IPS-18c (cell line): ENCODE measurements around the gene SLC35E4.
A peak's percentile ranks its signal among the peaks of the same experiment; 100 is the strongest.
"Not testable (repeated sequence)": the region's sequence is repeated elsewhere in the genome, so short reads cannot be mapped to it uniquely, and the experiment has no call there.

Source experiments
- H3K4me3 ChIP-seq: 2 replicates; pipeline ENCODE4 v1.7.0; 2013; ENCODE audit warnings: low read depth, mild to moderate bottlenecking, low read length, moderate library complexity; ENCODE audit not compliant: insufficient read depth
- H3K9me3 ChIP-seq: one replicate; pipeline ENCODE4 v1.6.1; 2013; ENCODE audit warnings: mild to moderate bottlenecking, low read length, moderate library complexity; ENCODE audit not compliant: control insufficient read depth, insufficient read depth

Gene SLC35E4

GRCh38 chr22:30635273-30636225, at the start of gene SLC35E4:
Gene SLC35E4, plus strand, starts transcription at chr22:30635781. Its CDS starts 670 bp downstream, at chr22:30636451.
- Histone ChIP-seq H3K9me3 (peaks cover 5% of the 10 kb centered on the region), H3K4me3 (peak within 1 kb of the TSS; percentile 70)

GRCh38 chr22:30586414-30586813, 49.2 kb upstream of the SLC35E4 start:
- no peaks in the 10 kb centered on the region for H3K9me3 ChIP-seq
- H3K4me3 ChIP-seq = no peak overlapping the region

- Histone ChIP-seq H3K9me3 (no peaks in the 10 kb centered on the region), H3K4me3 (peak overlapping the region; percentile 86)
Measured at GRCh38 chr22:30591191-30591587, 44.4 kb upstream of the SLC35E4 start.

- Histone ChIP-seq H3K4me3 (peak within 1 kb of the TSS; percentile 86), H3K9me3 (no peaks in the 10 kb centered on the region)
Measured at GRCh38 chr22:30591588-30592359, 43.8 kb upstream of the SLC35E4 start, which contains the start of gene PES1. Gene PES1, minus strand, starts transcription at chr22:30591910. Its CDS starts 77 bp downstream, at chr22:30591833.

- not testable (repeated sequence) for H3K4me3 ChIP-seq, H3K9me3 ChIP-seq
Measured at GRCh38 chr22:30592360-30592713, 43.2 kb upstream of the SLC35E4 start.

- Histone ChIP-seq H3K9me3 (no peaks in the 10 kb centered on the region), H3K4me3 (no peak overlapping the region)
Measured at GRCh38 chr22:30596199-30596598, 39.4 kb upstream of the SLC35E4 start.

GRCh38 chr22:30596886-30597285, 38.7 kb upstream of the SLC35E4 start:
- Histone ChIP-seq H3K9me3 (no peaks in the 10 kb centered on the region), H3K4me3 (peak overlapping the region; percentile 3; the same call in 1 of the 2 replicates)

GRCh38 chr22:30598986-30599385, 36.6 kb upstream of the SLC35E4 start:
- no peak overlapping the region for H3K4me3 ChIP-seq
- H3K9me3 ChIP-seq = no peaks in the 10 kb centered on the region

GRCh38 chr22:30600921-30601320, 34.7 kb upstream of the SLC35E4 start:
- Histone ChIP-seq H3K4me3 (no peak overlapping the region), H3K9me3 (no peaks in the 10 kb centered on the region)

GRCh38 chr22:30601464-30601863, 34.1 kb upstream of the SLC35E4 start:
- Histone ChIP-seq H3K9me3 (no peaks in the 10 kb centered on the region), H3K4me3 (no peak overlapping the region)

- Histone ChIP-seq H3K9me3 (no peaks in the 10 kb centered on the region), H3K4me3 (no peak overlapping the region)
Measured at GRCh38 chr22:30602049-30602448, 33.5 kb upstream of the SLC35E4 start.

- H3K4me3 ChIP-seq = no peak overlapping the region
- no peaks in the 10 kb centered on the region for H3K9me3 ChIP-seq
Measured at GRCh38 chr22:30603801-30604200, 31.8 kb upstream of the SLC35E4 start.

GRCh38 chr22:30604723-30605122, 30.9 kb upstream of the SLC35E4 start:
- H3K9me3 ChIP-seq = no peaks in the 10 kb centered on the region
- H3K4me3 ChIP-seq = no peak overlapping the region

GRCh38 chr22:30605449-30606110, 30.0 kb upstream of the SLC35E4 start:
- H3K4me3 ChIP-seq = no peak overlapping the region

GRCh38 chr22:30606455-30607299, 28.9 kb upstream of the SLC35E4 start, which contains the start of gene TCN2:
Gene TCN2, plus strand, starts transcription at chr22:30607174. Its CDS starts 158 bp downstream, at chr22:30607332.
- Histone ChIP-seq H3K4me3 (peak within 1 kb of the TSS; percentile 61), H3K9me3 (no peaks in the 10 kb centered on the region)

More at GRCh38 chr22:30605449-30606110, 30.0 kb upstream of the SLC35E4 start:
- H3K9me3 ChIP-seq = no peaks in the 10 kb centered on the region

GRCh38 chr22:30607300-30607930, 28.2 kb upstream of the SLC35E4 start:
- no peaks in the 10 kb centered on the region for H3K9me3 ChIP-seq
- peak overlapping the region; percentile 61 for H3K4me3 ChIP-seq
